ENCODE data around the gene SLC15A3.
"Not testable (repeated sequence)": the region's sequence is repeated elsewhere in the genome, so short reads cannot be mapped to it uniquely, and the experiment has no call there.

DNA sequence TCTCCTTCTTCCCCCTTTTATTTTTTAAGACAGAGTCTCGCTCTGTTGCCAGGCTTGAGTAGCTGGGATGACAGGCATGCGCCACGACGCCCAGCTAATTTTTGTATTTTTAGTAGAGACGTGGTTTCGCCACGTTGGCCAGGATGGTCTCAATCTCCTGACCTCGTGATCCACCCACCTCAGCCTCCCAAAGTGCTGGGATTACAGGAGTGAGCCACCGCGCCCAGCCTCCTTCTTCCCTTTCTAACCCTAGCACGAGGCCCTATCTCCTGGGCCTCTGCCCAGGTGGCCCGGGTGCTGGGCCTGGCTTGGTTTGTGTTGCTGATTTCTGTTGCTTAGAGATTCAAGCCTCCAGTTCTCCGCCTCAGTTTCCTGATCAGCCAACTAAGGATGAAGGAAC is 22.3 kb upstream of the SLC15A3 start:
- TF ChIP-seq, protein P1, sequence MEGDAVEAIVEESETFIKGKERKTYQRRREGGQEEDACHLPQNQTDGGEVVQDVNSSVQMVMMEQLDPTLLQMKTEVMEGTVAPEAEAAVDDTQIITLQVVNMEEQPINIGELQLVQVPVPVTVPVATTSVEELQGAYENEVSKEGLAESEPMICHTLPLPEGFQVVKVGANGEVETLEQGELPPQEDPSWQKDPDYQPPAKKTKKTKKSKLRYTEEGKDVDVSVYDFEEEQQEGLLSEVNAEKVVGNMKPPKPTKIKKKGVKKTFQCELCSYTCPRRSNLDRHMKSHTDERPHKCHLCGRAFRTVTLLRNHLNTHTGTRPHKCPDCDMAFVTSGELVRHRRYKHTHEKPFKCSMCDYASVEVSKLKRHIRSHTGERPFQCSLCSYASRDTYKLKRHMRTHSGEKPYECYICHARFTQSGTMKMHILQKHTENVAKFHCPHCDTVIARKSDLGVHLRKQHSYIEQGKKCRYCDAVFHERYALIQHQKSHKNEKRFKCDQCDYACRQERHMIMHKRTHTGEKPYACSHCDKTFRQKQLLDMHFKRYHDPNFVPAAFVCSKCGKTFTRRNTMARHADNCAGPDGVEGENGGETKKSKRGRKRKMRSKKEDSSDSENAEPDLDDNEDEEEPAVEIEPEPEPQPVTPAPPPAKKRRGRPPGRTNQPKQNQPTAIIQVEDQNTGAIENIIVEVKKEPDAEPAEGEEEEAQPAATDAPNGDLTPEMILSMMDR (IDR thresholded peaks at IDR 0.05) = not testable (repeated sequence)
- TF ChIP-seq, protein P2, sequence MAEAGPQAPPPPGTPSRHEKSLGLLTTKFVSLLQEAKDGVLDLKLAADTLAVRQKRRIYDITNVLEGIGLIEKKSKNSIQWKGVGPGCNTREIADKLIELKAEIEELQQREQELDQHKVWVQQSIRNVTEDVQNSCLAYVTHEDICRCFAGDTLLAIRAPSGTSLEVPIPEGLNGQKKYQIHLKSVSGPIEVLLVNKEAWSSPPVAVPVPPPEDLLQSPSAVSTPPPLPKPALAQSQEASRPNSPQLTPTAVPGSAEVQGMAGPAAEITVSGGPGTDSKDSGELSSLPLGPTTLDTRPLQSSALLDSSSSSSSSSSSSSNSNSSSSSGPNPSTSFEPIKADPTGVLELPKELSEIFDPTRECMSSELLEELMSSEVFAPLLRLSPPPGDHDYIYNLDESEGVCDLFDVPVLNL (CRISPR knock-in tag; IDR thresholded peaks at IDR 0.05; ENCODE audit: borderline replicate concordance, low read depth) = not testable (repeated sequence)
- not testable (repeated sequence) for TF ChIP-seq TCF7, CBFB (CRISPR knock-in tag; IDR thresholded peaks at IDR 0.05; ENCODE audit: low read depth)
- TF ChIP-seq, protein P3, sequence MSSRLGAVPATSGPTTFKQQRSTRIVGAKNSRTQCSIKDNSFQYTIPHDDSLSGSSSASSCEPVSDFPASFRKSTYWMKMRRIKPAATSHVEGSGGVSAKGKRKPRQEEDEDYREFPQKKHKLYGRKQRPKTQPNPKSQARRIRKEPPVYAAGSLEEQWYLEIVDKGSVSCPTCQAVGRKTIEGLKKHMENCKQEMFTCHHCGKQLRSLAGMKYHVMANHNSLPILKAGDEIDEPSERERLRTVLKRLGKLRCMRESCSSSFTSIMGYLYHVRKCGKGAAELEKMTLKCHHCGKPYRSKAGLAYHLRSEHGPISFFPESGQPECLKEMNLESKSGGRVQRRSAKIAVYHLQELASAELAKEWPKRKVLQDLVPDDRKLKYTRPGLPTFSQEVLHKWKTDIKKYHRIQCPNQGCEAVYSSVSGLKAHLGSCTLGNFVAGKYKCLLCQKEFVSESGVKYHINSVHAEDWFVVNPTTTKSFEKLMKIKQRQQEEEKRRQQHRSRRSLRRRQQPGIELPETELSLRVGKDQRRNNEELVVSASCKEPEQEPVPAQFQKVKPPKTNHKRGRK (CRISPR knock-in tag; IDR thresholded peaks at IDR 0.05; ENCODE audit: borderline replicate concordance) = not testable (repeated sequence)
